ENCODE data around the gene DDX3X. TPM values are rescaled to one million over a fixed set of nuclear protein-coding genes. Genes with fewer than 3 reads are reported as not detected.

DDX3X gene
- total RNA-seq, 1 experiment from 2014 or later: 228 TPM

- TF ChIP-seq ZNF532 (CRISPR knock-in tag; IDR thresholded peaks at IDR 0.05; ENCODE audit: borderline replicate concordance) (no peak), EMX1 (CRISPR knock-in tag; IDR thresholded peaks at IDR 0.05) (no peak), TCF7 (CRISPR knock-in tag; IDR thresholded peaks at IDR 0.05; ENCODE audit: low read depth) (no peak)
These were observed 30.9 kb upstream of the DDX3X start (continued) for GRCh38 chrX:41303013-41303412.

- POLR2A ChIA-PET: interaction anchor here (0.6 to 0.7 kb wide), 2 partner anchors 8 to 27 kb away, joined by 3 read pairs; no protein-coding TSS in a partner anchor
- peak overlapping the region; percentile 26 for H3K27ac Mint-ChIP-seq
- no peak for TF ChIP-seq ZNF532 (CRISPR knock-in tag; IDR thresholded peaks at IDR 0.05; ENCODE audit: borderline replicate concordance)
- TF ChIP-seq AFF4 (CRISPR knock-in tag; IDR thresholded peaks at IDR 0.05; ENCODE audit: borderline replicate concordance): no peak
- TF ChIP-seq NFYB (CRISPR knock-in tag; conservative IDR thresholded peaks at IDR 0.05; ENCODE audit: low read depth): no peak
- TF ChIP-seq SMAD4 (CRISPR knock-in tag; IDR thresholded peaks at IDR 0.05): no peak
- TF ChIP-seq ZSCAN18 (CRISPR knock-in tag; IDR thresholded peaks at IDR 0.05): no peak
- TF ChIP-seq IRF2 (CRISPR knock-in tag; IDR thresholded peaks at IDR 0.05; ENCODE audit: borderline replicate concordance, low read depth): no peak
- no peak for TF ChIP-seq E2F5 (CRISPR knock-in tag; IDR thresholded peaks at IDR 0.05)
- TF ChIP-seq GRHL2 (CRISPR knock-in tag; IDR thresholded peaks at IDR 0.05; ENCODE audit: insufficient replicate concordance, severe bottlenecking): no peak
- no peak for TF ChIP-seq TP53 (CRISPR knock-in tag; IDR thresholded peaks at IDR 0.05)
- no peak for TF ChIP-seq SMAD3 (CRISPR knock-in tag; IDR thresholded peaks at IDR 0.05; ENCODE audit: borderline replicate concordance)
- DNase-seq (ENCODE audit: low spot score): no peak
- ATAC-seq: peak; percentile 92
- H3K27me3 Mint-ChIP-seq (ENCODE audit: low read depth): no peaks in the 10 kb centered on the region
- no peaks in the 10 kb centered on the region for H3K36me3 Mint-ChIP-seq
- no peak overlapping the region for H3K4me3 Mint-ChIP-seq
- CTCF ChIA-PET: no interaction called here
- peaks cover 24% of the 10 kb centered on the region for H3K4me1 Mint-ChIP-seq
- no peaks in the 10 kb centered on the region for H3K9me3 Mint-ChIP-seq
These were observed 29.8 kb upstream of the DDX3X start for GRCh38 chrX:41304178-41304577.
